Hepatocyte (in vitro differentiated cells): ENCODE data around the gene PCDH7. TPM values are rescaled to one million over a fixed set of nuclear protein-coding genes. Genes with fewer than 3 reads are reported as not detected.

Source experiments
- DNase-seq: peaks from one replicate; pipeline ENCODE4 v3.0.0-alpha.2; 2016; ENCODE audit warnings: low spot score
- H2AFZ ChIP-seq: fragments of 200-600 bp; sonication (generic); 2 replicates; pipeline ENCODE4 v1.6.0; 2016; ENCODE audit warnings: antibody characterized with exemption, mild to moderate bottlenecking
- H3K27ac ChIP-seq: fragments of 200-600 bp; sonication (generic); 2 replicates; pipeline ENCODE4 v1.5.1; 2016; ENCODE audit warnings: mild to moderate bottlenecking
- H3K27me3 ChIP-seq: fragments of 200-600 bp; sonication (generic); 2 replicates; pipeline ENCODE4 v1.6.1; 2016
- H3K36me3 ChIP-seq: fragments of 200-600 bp; sonication (generic); replicated peaks from 2 replicates; pipeline ENCODE4 v1.5.1; 2016; ENCODE audit warnings: low read depth; ENCODE audit not compliant: insufficient read depth
- H3K4me1 ChIP-seq: fragments of 200-600 bp; sonication (generic); 2 replicates; pipeline ENCODE4 v1.5.1; 2016; ENCODE audit warnings: mild to moderate bottlenecking, moderate library complexity; ENCODE audit not compliant: insufficient read depth
- H3K4me2 ChIP-seq: fragments of 200-600 bp; sonication (generic); 2 replicates; pipeline ENCODE4 v1.6.0; 2016
- H3K4me3 ChIP-seq: fragments of 200-600 bp; sonication (generic); 2 replicates; pipeline ENCODE4 v1.5.1; 2016; ENCODE audit warnings: mild to moderate bottlenecking
- H3K79me2 ChIP-seq: fragments of 200-600 bp; sonication (generic); 2 replicates; pipeline ENCODE4 v1.6.0; 2017; ENCODE audit warnings: mild to moderate bottlenecking
- H3K9me2 ChIP-seq: fragments of 200-600 bp; sonication (generic); replicated peaks from 2 replicates; pipeline ENCODE4 v1.6.0; 2017; ENCODE audit warnings: mild to moderate bottlenecking; ENCODE audit not compliant: insufficient read depth
- H3K9me3 ChIP-seq: fragments of 200-600 bp; sonication (generic); 2 replicates; pipeline ENCODE4 v1.5.1; 2016; ENCODE audit warnings: low read depth, mild to moderate bottlenecking
- H4K20me1 ChIP-seq: fragments of 200-600 bp; sonication (generic); 2 replicates; pipeline ENCODE4 v1.6.0; 2016; ENCODE audit warnings: mild to moderate bottlenecking; ENCODE audit not compliant: insufficient read depth, poor library complexity, severe bottlenecking
- EZH2 ChIP-seq: fragments of 200-600 bp; sonication (generic); IDR thresholded peaks from 2 replicates; pipeline ENCODE4 v1.6.1; 2016; ENCODE audit warnings: antibody characterized with exemption, mild to moderate bottlenecking, borderline replicate concordance
- EZH2phosphoT487 ChIP-seq: fragments of 200-600 bp; sonication (generic); IDR thresholded peaks from one replicate; pipeline ENCODE4 v1.6.1; 2018; ENCODE audit warnings: antibody characterized with exemption, mild to moderate bottlenecking, low read depth, moderate library complexity; ENCODE audit not compliant: unreplicated experiment, severe bottlenecking
- WGBS: methylation state at CpG from one replicate; pipeline ENCODE4 v1.1.6; 2016; ENCODE audit warnings: low lambda C conversion rate; ENCODE audit errors: missing lambda C conversion rate; 5-methylcytosine and 5-hydroxymethylcytosine counted together
- polyA plus RNA-seq: library from polyadenylated mRNA; unstranded; fragments of >200 nt; fragmentation: Nextera tagmentation; extraction: Ambion mirVana; gene quantifications from 2 replicates; pipeline ENCODE4 v1.2.1, GENCODE V29; 2016
- total RNA-seq: library from RNA; depleted of rRNA; stranded (reverse); fragments of >200 nt; gene quantifications from 2 replicates; pipeline ENCODE4 v1.2.3, GENCODE V29; 2014
- TF ChIP-seq, protein P1 (sequence below): fragments of 200-600 bp; sonication (generic); IDR thresholded peaks from 2 replicates; pipeline ENCODE4 v1.5.1; 2016; ENCODE audit warnings: antibody characterized with exemption, mild to moderate bottlenecking; ENCODE audit not compliant: poor library complexity

Gene PCDH7
- total and polyA plus RNA-seq, 2 experiments from 2014 or later = 34.0 to 59.9 TPM

DNA sequence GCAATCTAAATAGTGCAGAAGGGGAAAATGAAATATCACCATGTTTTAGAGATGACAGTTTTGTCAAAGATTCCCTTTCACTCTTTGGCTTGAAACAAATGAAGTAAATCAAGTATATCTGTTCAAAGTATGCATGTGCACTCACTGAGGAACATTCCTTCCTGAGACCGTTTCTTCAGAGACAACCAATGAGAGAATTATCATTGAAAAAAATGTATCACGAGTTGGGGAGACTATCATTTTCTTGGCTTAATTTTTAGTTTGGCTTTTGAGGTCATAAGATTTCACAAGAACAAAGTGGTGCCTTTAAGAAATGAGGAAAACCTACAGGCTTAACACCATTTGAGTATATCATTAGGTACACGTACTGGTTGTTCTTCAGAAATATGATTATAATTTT is 56.3 kb downstream of the PCDH7 start:
- Histone ChIP-seq H3K9me2 (no peaks in the 10 kb centered on the region), H3K27ac (peak overlapping the region; percentile 5), H3K79me2 (peaks cover 15% of the 10 kb centered on the region), H2AFZ (no peak overlapping the region), H3K36me3 (no peaks in the 10 kb centered on the region), H3K4me2 (no peak overlapping the region), H3K9me3 (no peaks in the 10 kb centered on the region), H3K27me3 (no peaks in the 10 kb centered on the region), H3K4me3 (no peak overlapping the region), H3K4me1 (no peaks in the 10 kb centered on the region), H4K20me1 (no peaks in the 10 kb centered on the region)
- 76% methylated on average over 3 of the region's 3 CpGs for WGBS
- no peak for TF ChIP-seq EZH2
- TF ChIP-seq EZH2phosphoT487 = no peak
- TF ChIP-seq, protein P1, sequence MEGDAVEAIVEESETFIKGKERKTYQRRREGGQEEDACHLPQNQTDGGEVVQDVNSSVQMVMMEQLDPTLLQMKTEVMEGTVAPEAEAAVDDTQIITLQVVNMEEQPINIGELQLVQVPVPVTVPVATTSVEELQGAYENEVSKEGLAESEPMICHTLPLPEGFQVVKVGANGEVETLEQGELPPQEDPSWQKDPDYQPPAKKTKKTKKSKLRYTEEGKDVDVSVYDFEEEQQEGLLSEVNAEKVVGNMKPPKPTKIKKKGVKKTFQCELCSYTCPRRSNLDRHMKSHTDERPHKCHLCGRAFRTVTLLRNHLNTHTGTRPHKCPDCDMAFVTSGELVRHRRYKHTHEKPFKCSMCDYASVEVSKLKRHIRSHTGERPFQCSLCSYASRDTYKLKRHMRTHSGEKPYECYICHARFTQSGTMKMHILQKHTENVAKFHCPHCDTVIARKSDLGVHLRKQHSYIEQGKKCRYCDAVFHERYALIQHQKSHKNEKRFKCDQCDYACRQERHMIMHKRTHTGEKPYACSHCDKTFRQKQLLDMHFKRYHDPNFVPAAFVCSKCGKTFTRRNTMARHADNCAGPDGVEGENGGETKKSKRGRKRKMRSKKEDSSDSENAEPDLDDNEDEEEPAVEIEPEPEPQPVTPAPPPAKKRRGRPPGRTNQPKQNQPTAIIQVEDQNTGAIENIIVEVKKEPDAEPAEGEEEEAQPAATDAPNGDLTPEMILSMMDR = no peak
- DNase-seq = no peak

DNA sequence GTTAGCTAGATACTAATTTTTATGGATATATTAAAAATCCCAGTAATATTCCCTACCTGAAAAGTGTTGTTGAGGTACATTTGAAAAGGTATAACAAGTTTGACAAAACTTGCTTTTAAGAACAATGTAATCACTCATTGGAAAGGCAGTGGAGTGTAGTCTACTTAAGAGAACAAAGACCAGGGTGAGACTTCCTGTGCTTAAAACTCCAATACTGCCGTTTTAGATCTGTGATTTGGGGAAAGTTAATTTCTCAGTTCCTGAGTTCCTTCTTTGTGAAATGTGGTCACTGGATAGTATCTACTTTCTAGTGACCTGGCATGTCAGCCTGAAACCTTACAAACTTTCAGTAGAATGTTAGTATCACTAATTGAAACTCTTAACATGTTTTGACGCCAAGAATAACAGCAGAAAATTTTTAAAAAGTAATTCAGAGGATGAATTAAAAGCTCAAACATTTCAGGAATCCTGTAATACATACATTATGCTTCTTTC is 56.8 kb downstream of the PCDH7 start:
- Histone ChIP-seq H3K4me1 (no peaks in the 10 kb centered on the region), H3K27me3 (no peaks in the 10 kb centered on the region), H3K79me2 (peaks cover 15% of the 10 kb centered on the region), H3K27ac (peak overlapping the region; percentile 5), H3K36me3 (no peaks in the 10 kb centered on the region), H4K20me1 (no peaks in the 10 kb centered on the region), H3K4me2 (peak overlapping the region; percentile 29), H3K9me3 (no peaks in the 10 kb centered on the region), H2AFZ (no peak overlapping the region), H3K9me2 (no peaks in the 10 kb centered on the region), H3K4me3 (no peak overlapping the region)
- no peak for DNase-seq
- no peak for TF ChIP-seq EZH2phosphoT487
- TF ChIP-seq, protein P1 = no peak
- 49% methylated on average over 2 of the region's 2 CpGs for WGBS
